NCI-H146 (cell line): Measurements from ENCODE around the gene LRRC74B.

Experiments used
- DNase-seq: peaks from one replicate; lab custom pipeline; 2025; lab: John Stamatoyannopoulos, UW

LRRC74B gene

GRCh38 chr22:21104126-21104691 lies 58.5 kb downstream of the LRRC74B start:
- no peak for DNase-seq

GRCh38 chr22:21105294-21105693 lies 59.5 kb downstream of the LRRC74B start:
- no peak for DNase-seq

GRCh38 chr22:21106000-21106399 lies 60.3 kb downstream of the LRRC74B start:
- DNase-seq, result no peak

- no peak for DNase-seq
Measured at GRCh38 chr22:21108379-21109115, 62.8 kb downstream of the LRRC74B start.
